GM23338 (cell line): ENCODE data around the gene XYLT1. TPM values are rescaled to one million over a fixed set of nuclear protein-coding genes. Genes with fewer than 3 reads are reported as not detected.

ENCODE experiments used
- ATAC-seq: fragments of 200-7000 bp; cut with Tn5 transposase; 3 replicates; pipeline ENCODE4 v1.9.1; 2020
- DNase-seq: peaks from one replicate; pipeline ENCODE4 v3.0.0-alpha.2; 2015; ENCODE audit warnings: low spot score
- H2AFZ ChIP-seq: fragments of 200-600 bp; sonication (generic); 2 replicates; pipeline ENCODE4 v1.8.0; 2016; ENCODE audit warnings: antibody characterized with exemption, mild to moderate bottlenecking, moderate library complexity
- H3F3A ChIP-seq: fragments of 200-600 bp; sonication (generic); replicated peaks from 2 replicates; pipeline ENCODE4 v1.8.0; 2017; ENCODE audit warnings: antibody characterized with exemption, mixed run types, low read depth
- H3K27ac ChIP-seq: fragments of 200-600 bp; sonication (generic); 2 replicates; pipeline ENCODE4 v1.6.1; 2016; ENCODE audit warnings: low read depth
- H3K27me3 ChIP-seq: fragments of 200-600 bp; sonication (generic); 2 replicates; pipeline ENCODE4 v1.8.0; 2016; ENCODE audit warnings: mild to moderate bottlenecking, mixed run types, moderate library complexity; ENCODE audit not compliant: insufficient read depth
- H3K36me3 ChIP-seq: fragments of 200-600 bp; sonication (generic); 2 replicates; pipeline ENCODE4 v1.8.0; 2016; ENCODE audit warnings: mild to moderate bottlenecking; ENCODE audit not compliant: insufficient read depth
- H3K4me1 ChIP-seq: fragments of 200-600 bp; sonication (generic); 2 replicates; pipeline ENCODE4 v1.8.0; 2016; ENCODE audit warnings: mild to moderate bottlenecking, moderate library complexity; ENCODE audit not compliant: insufficient read depth
- H3K4me2 ChIP-seq: fragments of 200-600 bp; sonication (generic); 2 replicates; pipeline ENCODE4 v1.7.1; 2017; ENCODE audit warnings: mixed run types
- H3K4me3 ChIP-seq: fragments of 200-600 bp; sonication (generic); 2 replicates; pipeline ENCODE4 v1.6.1; 2016; ENCODE audit warnings: mixed run types
- H3K79me2 ChIP-seq: fragments of 200-600 bp; sonication (generic); replicated peaks from 2 replicates; pipeline ENCODE4 v1.8.0; 2017; ENCODE audit warnings: mild to moderate bottlenecking; ENCODE audit not compliant: insufficient read depth
- H3K9me2 ChIP-seq: fragments of 200-600 bp; sonication (generic); 2 replicates; pipeline ENCODE4 v1.8.0; 2017; ENCODE audit not compliant: insufficient read depth
- H4K20me1 ChIP-seq: fragments of 200-600 bp; sonication (generic); replicated peaks from 2 replicates; pipeline ENCODE4 v1.8.0; 2017; ENCODE audit warnings: mild to moderate bottlenecking; ENCODE audit not compliant: insufficient read depth
- H3K27ac Mint-ChIP-seq: 2 replicates; pipeline ENCODE4 v1.8.0; 2020; ENCODE audit warnings: inconsistent platforms, mild to moderate bottlenecking, moderate library complexity, mixed read lengths
- H3K27me3 Mint-ChIP-seq: 3 replicates; pipeline ENCODE4 v1.8.0; 2022; ENCODE audit warnings: low read depth, mild to moderate bottlenecking, moderate library complexity, mixed read lengths, inconsistent platforms; ENCODE audit not compliant: insufficient read depth, poor library complexity
- H3K36me3 Mint-ChIP-seq: 3 replicates; pipeline ENCODE4 v1.8.0; 2021; ENCODE audit warnings: low read depth, mild to moderate bottlenecking, inconsistent platforms, moderate library complexity, mixed read lengths
- H3K4me1 Mint-ChIP-seq: 3 replicates; pipeline ENCODE4 v1.8.0; 2020; ENCODE audit warnings: mild to moderate bottlenecking, inconsistent platforms, mixed read lengths
- H3K4me3 Mint-ChIP-seq: 3 replicates; pipeline ENCODE4 v1.8.0; 2021; ENCODE audit warnings: moderate library complexity, mild to moderate bottlenecking, inconsistent platforms, mixed read lengths
- H3K9me3 Mint-ChIP-seq: 3 replicates; pipeline ENCODE4 v1.8.0; 2020; ENCODE audit warnings: moderate library complexity, mild to moderate bottlenecking, inconsistent platforms, mixed read lengths
- CTCF ChIP-seq, 2 experiments: fragments of 200-600 bp in 1 of 2; sonication (generic) in 1 of 2; conservative IDR thresholded peaks; 2 replicates each; pipeline versions ENCODE4 v1.5.1 to v1.6.1; 2016 to 2017; ENCODE audit warnings: antibody characterized with exemption in 2 of 2, low read depth in 2 of 2, mild to moderate bottlenecking in 2 of 2, moderate library complexity in 1 of 2
- ETS1 ChIP-seq: IDR thresholded peaks from 2 replicates; pipeline ENCODE4 v1.6.1; 2016; ENCODE audit warnings: antibody characterized with exemption
- EZH2phosphoT487 ChIP-seq: fragments of 200-600 bp; sonication (generic); IDR thresholded peaks from one replicate; pipeline ENCODE4 v1.8.1; 2018; ENCODE audit warnings: antibody characterized with exemption; ENCODE audit not compliant: unreplicated experiment
- POLR2AphosphoS5 ChIP-seq: IDR thresholded peaks from 2 replicates; pipeline ENCODE4 v1.6.1; 2016; ENCODE audit warnings: antibody characterized with exemption, low read depth
- REST ChIP-seq: IDR thresholded peaks from one replicate; pipeline ENCODE4 v1.6.1; 2018; ENCODE audit warnings: antibody characterized with exemption; ENCODE audit not compliant: unreplicated experiment
- STAT1 ChIP-seq: IDR thresholded peaks from one replicate; pipeline ENCODE4 v1.6.1; 2016; ENCODE audit warnings: antibody characterized with exemption; ENCODE audit not compliant: unreplicated experiment
- ZNF114 ChIP-seq: fragments of 250-450 bp; sonication (Bioruptor Pico); IDR thresholded peaks from 2 replicates; pipeline ENCODE4 v1.5.0; 2020; ENCODE audit warnings: mild to moderate bottlenecking, moderate library complexity
- ZNF331 ChIP-seq: fragments of 250-450 bp; sonication (Bioruptor Pico); IDR thresholded peaks from 2 replicates; pipeline ENCODE4 v1.5.0; 2020; ENCODE audit warnings: low read depth, mild to moderate bottlenecking, moderate library complexity
- ZNF462 ChIP-seq: fragments of 250-450 bp; sonication (Bioruptor Pico); IDR thresholded peaks from 2 replicates; pipeline ENCODE4 v1.5.0; 2020; ENCODE audit warnings: mild to moderate bottlenecking, moderate library complexity
- polyA plus RNA-seq: library from polyadenylated mRNA; unstranded; fragments of >200 nt; fragmentation: Nextera tagmentation; extraction: Ambion mirVana; gene quantifications from 2 replicates; pipeline ENCODE4 v1.2.1, GENCODE V29; 2016
- total RNA-seq: library from RNA; depleted of rRNA; stranded (reverse); fragments of >200 nt; shearing (Covaris generic); gene quantifications from 2 replicates; pipeline ENCODE4 v1.2.3, GENCODE V29; 2014

The XYLT1 gene
- total and polyA plus RNA-seq, 2 experiments from 2014 or later: 3.5 to 24.7 TPM

- TF ChIP-seq ZNF331 (CRISPR knock-in tag) (no peak), STAT1 (no peak), POLR2AphosphoS5 (no peak), ETS1 (no peak), REST (no peak)
Observed at GRCh38 chr16:17426451-17426850, 44.3 kb downstream of the XYLT1 start (continued).

- H3K79me2 ChIP-seq: peaks cover 81% of the 10 kb centered on the region
- H4K20me1 ChIP-seq: no peaks in the 10 kb centered on the region
- TF ChIP-seq CTCF (conservative IDR thresholded peaks at IDR 0.05; ENCODE audit: low read depth in 2 of 2): no peak
- TF ChIP-seq ZNF462: no peak
- no peak for TF ChIP-seq EZH2phosphoT487
- TF ChIP-seq REST: no peak
- no peak for TF ChIP-seq ZNF114 (CRISPR knock-in tag)
Observed at GRCh38 chr16:17424771-17425170, 46.0 kb downstream of the XYLT1 start.

More at GRCh38 chr16:17424771-17425170, 46.0 kb downstream of the XYLT1 start:
- ATAC-seq (no peak), DNase-seq (no peak)
- H3K27ac Mint-ChIP-seq: no peak overlapping the region
- H3K36me3 Mint-ChIP-seq: peaks cover 22% of the 10 kb centered on the region
- Histone ChIP-seq H3K27ac (no peak overlapping the region), H3K4me1 (peaks cover 13% of the 10 kb centered on the region), H2AFZ (no peak overlapping the region), H3K36me3 (no peaks in the 10 kb centered on the region), H3F3A (no peaks in the 10 kb centered on the region), H3K9me2 (peaks cover 7% of the 10 kb centered on the region; the same call in 1 of the 2 replicates), H3K4me3 (no peak overlapping the region), H3K27me3 (no peaks in the 10 kb centered on the region), H3K4me2 (no peak overlapping the region)
- peaks cover 5% of the 10 kb centered on the region for H3K27me3 Mint-ChIP-seq
- H3K9me3 Mint-ChIP-seq: peaks cover 4% of the 10 kb centered on the region
- H3K4me1 Mint-ChIP-seq: peaks cover 33% of the 10 kb centered on the region
- no peak overlapping the region for H3K4me3 Mint-ChIP-seq
